ENCODE results near the gene SEMA3C. TPM values are rescaled to one million over a fixed set of nuclear protein-coding genes. Genes with fewer than 3 reads are reported as not detected.
A peak's percentile ranks its signal among the peaks of the same experiment; 100 is the strongest.

The SEMA3C gene
- total and polyA plus RNA-seq, 7 donors, result 8.4 to 298 (median 213) TPM

GRCh38 chr7:80773787-80774508, 144.9 kb downstream of the SEMA3C start:
- peak overlapping the region; percentile 52 to 90 (median 70) for H3K27ac ChIP-seq
- 42 to 46% methylated on average over 1 of the region's 1 CpG for WGBS, 2 donors
- TF ChIP-seq EP300 (IDR thresholded peaks at IDR 0.05), result no peak
- TF ChIP-seq POLR2A (IDR thresholded peaks at IDR 0.05), result no peak
- TF ChIP-seq POLR2AphosphoS5 (IDR thresholded peaks at IDR 0.05), result peak in 3 of 4 donors; percentile 33 to 62 (median 50)
- TF ChIP-seq, protein P1, sequence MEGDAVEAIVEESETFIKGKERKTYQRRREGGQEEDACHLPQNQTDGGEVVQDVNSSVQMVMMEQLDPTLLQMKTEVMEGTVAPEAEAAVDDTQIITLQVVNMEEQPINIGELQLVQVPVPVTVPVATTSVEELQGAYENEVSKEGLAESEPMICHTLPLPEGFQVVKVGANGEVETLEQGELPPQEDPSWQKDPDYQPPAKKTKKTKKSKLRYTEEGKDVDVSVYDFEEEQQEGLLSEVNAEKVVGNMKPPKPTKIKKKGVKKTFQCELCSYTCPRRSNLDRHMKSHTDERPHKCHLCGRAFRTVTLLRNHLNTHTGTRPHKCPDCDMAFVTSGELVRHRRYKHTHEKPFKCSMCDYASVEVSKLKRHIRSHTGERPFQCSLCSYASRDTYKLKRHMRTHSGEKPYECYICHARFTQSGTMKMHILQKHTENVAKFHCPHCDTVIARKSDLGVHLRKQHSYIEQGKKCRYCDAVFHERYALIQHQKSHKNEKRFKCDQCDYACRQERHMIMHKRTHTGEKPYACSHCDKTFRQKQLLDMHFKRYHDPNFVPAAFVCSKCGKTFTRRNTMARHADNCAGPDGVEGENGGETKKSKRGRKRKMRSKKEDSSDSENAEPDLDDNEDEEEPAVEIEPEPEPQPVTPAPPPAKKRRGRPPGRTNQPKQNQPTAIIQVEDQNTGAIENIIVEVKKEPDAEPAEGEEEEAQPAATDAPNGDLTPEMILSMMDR (IDR thresholded peaks at IDR 0.05), result no peak
- no peaks in the 10 kb centered on the region for H3K27me3 ChIP-seq
- H3K36me3 ChIP-seq, result no peaks in the 10 kb centered on the region
- intact Hi-C loops (cut with DNase I), result no loop called here
- DNase-seq, result no peak
- H3K4me1 ChIP-seq, result peaks cover 0 to 86% (median 77%) of the 10 kb centered on the region in 4 donors
- no peaks in the 10 kb centered on the region for H3K9me3 ChIP-seq
- no peak overlapping the region for H3K4me3 ChIP-seq

- H3K36me3 ChIP-seq, result no peaks in the 10 kb centered on the region
- no peak overlapping the region for H3K4me3 ChIP-seq
- H3K27me3 ChIP-seq, result no peaks in the 10 kb centered on the region
- WGBS, 2 donors, result 68% methylated on average over 2 of the region's 2 CpGs
- peaks cover 0 to 95% (median 78%) of the 10 kb centered on the region in 4 donors for H3K4me1 ChIP-seq
- H3K9me3 ChIP-seq, result no peaks in the 10 kb centered on the region
- TF ChIP-seq, protein P1 (IDR thresholded peaks at IDR 0.05), result no peak
- TF ChIP-seq EP300 (IDR thresholded peaks at IDR 0.05) (no peak), POLR2AphosphoS5 (IDR thresholded peaks at IDR 0.05) (no peak), POLR2A (IDR thresholded peaks at IDR 0.05) (no peak)
- H3K27ac ChIP-seq, result peak overlapping the region; percentile 52 to 90 (median 70)
- intact Hi-C loops (cut with DNase I), result no loop called here
- no peak for DNase-seq
These were observed 146.4 kb downstream of the SEMA3C start for GRCh38 chr7:80772347-80772993.

DNA sequence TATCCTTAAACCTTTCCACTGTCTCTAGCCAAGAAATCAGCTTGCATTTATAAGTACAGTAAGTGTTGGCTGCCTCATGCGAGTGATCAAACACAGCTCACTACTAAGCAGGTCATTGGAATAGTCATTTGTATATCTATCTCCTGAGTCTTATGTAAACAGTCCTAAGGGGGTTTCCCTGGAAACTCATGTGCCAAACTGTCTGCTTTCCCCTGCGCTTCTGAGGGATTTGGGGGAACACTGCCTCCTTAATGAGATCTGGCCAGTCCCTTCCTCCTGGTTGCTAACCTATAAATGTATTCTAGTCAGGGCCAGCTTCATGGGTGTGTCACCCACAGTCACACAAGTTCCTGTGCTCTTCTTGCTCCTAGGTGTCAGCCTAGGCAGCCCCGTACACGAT, 147.3 kb downstream of the SEMA3C start:
- Histone ChIP-seq H3K4me1 (peaks cover 0 to 98% (median 83%) of the 10 kb centered on the region in 4 donors), H3K27me3 (no peaks in the 10 kb centered on the region), H3K27ac (peak overlapping the region; percentile 52 to 90 (median 70)), H3K36me3 (no peaks in the 10 kb centered on the region), H3K4me3 (no peak overlapping the region), H3K9me3 (no peaks in the 10 kb centered on the region)
- 65 to 68% methylated on average over 4 of the region's 4 CpGs for WGBS, 2 donors
- TF ChIP-seq EP300 (IDR thresholded peaks at IDR 0.05), result no peak
- TF ChIP-seq POLR2A (IDR thresholded peaks at IDR 0.05), result no peak
- TF ChIP-seq POLR2AphosphoS5 (IDR thresholded peaks at IDR 0.05), result no peak
- TF ChIP-seq, protein P1 (IDR thresholded peaks at IDR 0.05), result no peak
- DNase-seq, result no peak
- intact Hi-C loops (cut with DNase I), result no loop called here

DNA sequence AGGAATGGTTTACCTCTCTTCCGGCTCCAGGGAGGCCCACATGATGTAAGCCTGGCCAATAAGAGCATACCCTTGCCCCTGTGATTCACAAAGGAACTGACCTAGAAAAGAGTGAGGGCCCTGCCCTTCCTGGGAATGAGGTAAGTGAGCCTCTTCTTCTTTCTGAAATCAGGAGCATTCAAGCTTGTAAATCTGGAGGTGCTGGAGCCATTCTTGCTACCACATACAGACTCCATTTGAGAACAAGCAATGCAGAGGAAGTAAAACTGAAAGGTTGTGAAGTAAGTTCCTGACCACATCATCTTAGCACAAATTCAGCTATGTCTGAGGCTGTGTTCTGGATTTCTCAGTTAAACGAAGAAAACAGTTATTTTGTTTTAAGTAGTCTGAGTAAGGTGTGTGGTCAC, 148.2 kb downstream of the SEMA3C start:
- no peaks in the 10 kb centered on the region for H3K27me3 ChIP-seq
- no peaks in the 10 kb centered on the region for H3K9me3 ChIP-seq
- H3K27ac ChIP-seq, result peak overlapping the region in 3 of 4 donors; percentile 53 to 90 (median 87)
- no peaks in the 10 kb centered on the region for H3K36me3 ChIP-seq
- peaks cover 0 to 91% (median 79%) of the 10 kb centered on the region in 4 donors for H3K4me1 ChIP-seq
- no peak for DNase-seq
- TF ChIP-seq POLR2A (IDR thresholded peaks at IDR 0.05) (no peak), EP300 (IDR thresholded peaks at IDR 0.05) (no peak), POLR2AphosphoS5 (IDR thresholded peaks at IDR 0.05) (no peak)
- TF ChIP-seq, protein P1 (IDR thresholded peaks at IDR 0.05), result no peak
- intact Hi-C loops (cut with DNase I), result no loop called here
- H3K4me3 ChIP-seq, result no peak overlapping the region
- 79 to 85% methylated on average over 2 of the region's 2 CpGs for WGBS, 2 donors

Data from sigmoid colon (tissue), 7 donors.